Memory B cell (primary cell): Measurements from ENCODE around the gene SV2A.

Experiments
- ATAC-seq: fragments of 150-1000 bp; cut with Tn5 transposase; 2 replicates; pipeline ENCODE4 v1.10.0; 2021; ENCODE audit warnings: low read depth, mild to moderate bottlenecking, moderate library complexity
- DNase-seq, 2 donors: peaks; one replicate each; pipeline ENCODE4 v3.0.0; 2022; ENCODE audit warnings: low spot score in 2 of 2
- H3K27ac Mint-ChIP-seq: one replicate; pipeline ENCODE4 v1.8.0; 2022; ENCODE audit warnings: mild to moderate bottlenecking, moderate library complexity, mixed read lengths
- H3K27me3 Mint-ChIP-seq: one replicate; pipeline ENCODE4 v1.8.0; 2022; ENCODE audit warnings: mixed read lengths
- H3K36me3 Mint-ChIP-seq: one replicate; pipeline ENCODE4 v1.8.0; 2022; ENCODE audit warnings: mild to moderate bottlenecking, mixed read lengths
- H3K4me1 Mint-ChIP-seq: one replicate; pipeline ENCODE4 v1.8.0; 2022; ENCODE audit warnings: mixed read lengths
- H3K4me3 Mint-ChIP-seq: one replicate; pipeline ENCODE4 v1.8.0; 2022; ENCODE audit warnings: mild to moderate bottlenecking, moderate library complexity, mixed read lengths
- H3K9me3 Mint-ChIP-seq: one replicate; pipeline ENCODE4 v1.8.0; 2022; ENCODE audit warnings: mixed read lengths

The SV2A gene

GRCh38 chr1:149925345-149925744, 7.7 kb upstream of the SV2A start:
- H3K27ac Mint-ChIP-seq: no peak overlapping the region

GRCh38 chr1:149923626-149924025, 6.0 kb upstream of the SV2A start:
- Mint-ChIP-seq H3K9me3 (no peaks in the 10 kb centered on the region), H3K4me1 (peaks cover 24% of the 10 kb centered on the region), H3K4me3 (no peak overlapping the region), H3K36me3 (peaks cover 45% of the 10 kb centered on the region), H3K27ac (no peak overlapping the region), H3K27me3 (peaks cover 1% of the 10 kb centered on the region)
- ATAC-seq (no peak), DNase-seq (no peak)

More at GRCh38 chr1:149925345-149925744, 7.7 kb upstream of the SV2A start:
- Mint-ChIP-seq H3K4me1 (peaks cover 24% of the 10 kb centered on the region), H3K27me3 (no peaks in the 10 kb centered on the region), H3K36me3 (peaks cover 45% of the 10 kb centered on the region), H3K9me3 (no peaks in the 10 kb centered on the region), H3K4me3 (peak overlapping the region; percentile 95)
- no peak for ATAC-seq
- DNase-seq: no peak

- Mint-ChIP-seq H3K9me3 (no peaks in the 10 kb centered on the region), H3K27ac (no peak overlapping the region), H3K4me1 (peaks cover 23% of the 10 kb centered on the region), H3K36me3 (peaks cover 4% of the 10 kb centered on the region), H3K4me3 (peak overlapping the region; percentile 59), H3K27me3 (peaks cover 18% of the 10 kb centered on the region)
- ATAC-seq (no peak), DNase-seq (no peak)
Observed at GRCh38 chr1:149916898-149917252, 769 bp downstream of the SV2A start.

- no peak overlapping the region for H3K27ac Mint-ChIP-seq
Observed at GRCh38 chr1:149916193-149916897, 1.3 kb downstream of the SV2A start.

GRCh38 chr1:149915429-149916192, 2.0 kb downstream of the SV2A start:
- ATAC-seq (no peak), DNase-seq (no peak)
- Mint-ChIP-seq H3K9me3 (no peaks in the 10 kb centered on the region), H3K4me1 (peaks cover 23% of the 10 kb centered on the region), H3K27me3 (peaks cover 21% of the 10 kb centered on the region), H3K27ac (no peak overlapping the region), H3K36me3 (no peaks in the 10 kb centered on the region), H3K4me3 (no peak overlapping the region)

More at GRCh38 chr1:149916193-149916897, 1.3 kb downstream of the SV2A start:
- H3K4me1 Mint-ChIP-seq: peaks cover 23% of the 10 kb centered on the region
- H3K36me3 Mint-ChIP-seq: no peaks in the 10 kb centered on the region
- peaks cover 21% of the 10 kb centered on the region for H3K27me3 Mint-ChIP-seq
- no peak for ATAC-seq
- no peak for DNase-seq
- no peaks in the 10 kb centered on the region for H3K9me3 Mint-ChIP-seq
- H3K4me3 Mint-ChIP-seq: peak overlapping the region; percentile 59

- no peak for DNase-seq
- ATAC-seq: no peak
- Mint-ChIP-seq H3K9me3 (no peaks in the 10 kb centered on the region), H3K4me3 (no peak overlapping the region), H3K36me3 (no peaks in the 10 kb centered on the region), H3K4me1 (peaks cover 23% of the 10 kb centered on the region), H3K27me3 (peaks cover 21% of the 10 kb centered on the region), H3K27ac (no peak overlapping the region)
Observed at GRCh38 chr1:149914545-149914944, 3.1 kb downstream of the SV2A start.

- no peaks in the 10 kb centered on the region for H3K4me1 Mint-ChIP-seq
- no peaks in the 10 kb centered on the region for H3K9me3 Mint-ChIP-seq
- H3K27me3 Mint-ChIP-seq: peaks cover 14% of the 10 kb centered on the region
- peaks cover 2% of the 10 kb centered on the region for H3K36me3 Mint-ChIP-seq
- DNase-seq: no peak
- H3K4me3 Mint-ChIP-seq: no peak overlapping the region
- no peak for ATAC-seq
- H3K27ac Mint-ChIP-seq: no peak overlapping the region
Observed at GRCh38 chr1:149906570-149907075, 11.0 kb downstream of the SV2A start.

GRCh38 chr1:149903836-149904491, 13.7 kb downstream of the SV2A start:
- ATAC-seq: no peak
- no peak for DNase-seq
- H3K36me3 Mint-ChIP-seq: peaks cover 2% of the 10 kb centered on the region
- H3K27ac Mint-ChIP-seq: no peak overlapping the region
- no peaks in the 10 kb centered on the region for H3K9me3 Mint-ChIP-seq
- H3K27me3 Mint-ChIP-seq: peaks cover 10% of the 10 kb centered on the region
- H3K4me1 Mint-ChIP-seq: peaks cover 8% of the 10 kb centered on the region
- H3K4me3 Mint-ChIP-seq: no peak overlapping the region

GRCh38 chr1:149899460-149900284, 18.0 kb downstream of the SV2A start, which contains the start of gene BOLA1:
TSS of gene BOLA1 (plus strand) at chr1:149899568. CDS start at chr1:149900060, 492 bp downstream.
- H3K27ac Mint-ChIP-seq: peak within 1 kb of the TSS; percentile 80
- H3K4me1 Mint-ChIP-seq: peaks cover 9% of the 10 kb centered on the region
- H3K27me3 Mint-ChIP-seq: no peaks in the 10 kb centered on the region
- no peaks in the 10 kb centered on the region for H3K9me3 Mint-ChIP-seq
- peak within 1 kb of the TSS; percentile 90 for H3K4me3 Mint-ChIP-seq
- ATAC-seq: peak; percentile 100
- peak; percentile 61 to 75 for DNase-seq
- peaks cover 2% of the 10 kb centered on the region for H3K36me3 Mint-ChIP-seq

GRCh38 chr1:149896575-149896974, 21.1 kb downstream of the SV2A start:
- Mint-ChIP-seq H3K9me3 (peaks cover 2% of the 10 kb centered on the region), H3K36me3 (no peaks in the 10 kb centered on the region), H3K4me1 (peaks cover 9% of the 10 kb centered on the region), H3K27me3 (no peaks in the 10 kb centered on the region), H3K4me3 (no peak overlapping the region), H3K27ac (no peak overlapping the region)
- ATAC-seq: no peak
- DNase-seq: no peak

GRCh38 chr1:149888999-149889289, 28.7 kb downstream of the SV2A start:
- ATAC-seq (no peak), DNase-seq (no peak)
- H3K36me3 Mint-ChIP-seq: no peaks in the 10 kb centered on the region
- no peaks in the 10 kb centered on the region for H3K9me3 Mint-ChIP-seq
- no peaks in the 10 kb centered on the region for H3K27me3 Mint-ChIP-seq
- no peak overlapping the region for H3K4me3 Mint-ChIP-seq
- no peaks in the 10 kb centered on the region for H3K4me1 Mint-ChIP-seq
- no peak overlapping the region for H3K27ac Mint-ChIP-seq

- no peaks in the 10 kb centered on the region for H3K4me1 Mint-ChIP-seq
- H3K9me3 Mint-ChIP-seq: no peaks in the 10 kb centered on the region
- H3K27me3 Mint-ChIP-seq: no peaks in the 10 kb centered on the region
- no peak overlapping the region for H3K27ac Mint-ChIP-seq
- no peak overlapping the region for H3K4me3 Mint-ChIP-seq
- H3K36me3 Mint-ChIP-seq: no peaks in the 10 kb centered on the region
- DNase-seq (peak in 1 of 2 donors; percentile 66), ATAC-seq (peak; percentile 16)
Observed at GRCh38 chr1:149888247-149888998, 29.2 kb downstream of the SV2A start.
